Activated T-cell treated with anti-CD3 and anti-CD28 coated beads, Interleukin-2, amount 50 U/mL, for 48 hours (primary cell): ENCODE data around the gene WNT3A.

Experiments used
- DNase-seq, 2 experiments: peaks; one replicate each; pipeline ENCODE4 v3.0.0-alpha.2; 2020

Gene WNT3A

DNA sequence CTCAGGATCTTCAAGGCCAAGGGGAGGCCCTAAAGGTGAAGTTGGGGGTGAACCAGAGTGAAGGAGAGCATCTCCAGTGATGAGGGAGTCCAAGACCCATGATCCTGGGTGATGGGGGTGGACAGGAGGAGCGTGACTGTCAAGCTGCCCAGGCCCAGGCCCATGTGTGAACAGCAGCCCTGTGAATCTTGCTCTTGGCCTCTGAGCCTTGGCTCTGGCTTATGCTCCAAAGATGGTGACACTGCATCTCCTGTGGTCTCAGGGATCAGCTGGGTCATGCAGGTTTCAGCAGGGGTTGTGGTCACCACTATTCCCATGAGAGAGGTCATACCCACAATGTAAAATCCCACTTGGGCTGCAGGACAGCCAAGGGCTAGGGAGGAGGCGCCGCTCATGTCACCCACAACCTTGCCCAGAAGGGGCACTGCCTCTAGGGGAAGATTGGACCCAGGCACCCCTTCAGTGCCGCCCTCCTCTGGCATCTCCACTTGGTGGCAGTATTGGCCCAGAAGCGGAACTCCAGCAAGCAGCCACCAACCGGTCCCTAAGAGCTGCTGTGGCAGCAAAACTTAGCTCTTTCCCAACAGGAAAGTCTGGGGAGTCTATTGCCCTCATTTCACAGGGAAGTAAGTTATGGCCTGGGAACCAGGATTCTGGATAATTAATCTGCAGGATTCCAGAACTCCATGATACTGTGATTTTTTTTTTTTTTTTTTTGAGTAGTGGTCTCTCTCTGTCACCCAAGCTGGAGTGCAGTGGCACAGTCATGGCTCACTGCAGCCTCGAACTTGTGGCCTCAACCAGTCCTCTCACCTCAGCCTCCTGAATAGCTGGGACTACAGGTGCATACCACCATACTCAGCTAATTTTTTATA lies 7.5 kb upstream of the WNT3A start:
- DNase-seq = peak; percentile 77 to 83

DNA sequence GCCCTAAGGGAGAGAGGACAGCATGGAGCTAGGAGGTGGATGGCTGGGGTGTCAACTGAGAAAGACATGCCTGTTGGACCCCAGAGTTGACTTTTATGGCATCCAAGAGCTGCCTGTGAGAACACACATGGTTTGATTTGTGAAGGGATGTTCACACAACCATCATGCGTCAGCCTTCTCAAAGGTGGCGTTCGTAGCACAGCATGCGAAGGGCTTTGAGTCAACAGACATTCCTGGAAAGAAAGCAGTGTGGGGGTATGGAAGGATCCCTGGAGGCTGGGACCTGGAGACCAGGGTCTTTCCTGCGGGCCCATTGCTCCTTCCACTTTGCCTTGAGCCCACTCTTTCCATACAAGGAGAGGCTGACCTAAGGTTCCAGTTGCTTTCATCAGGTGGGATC lies 6.4 kb upstream of the WNT3A start:
- no peak for DNase-seq

DNA sequence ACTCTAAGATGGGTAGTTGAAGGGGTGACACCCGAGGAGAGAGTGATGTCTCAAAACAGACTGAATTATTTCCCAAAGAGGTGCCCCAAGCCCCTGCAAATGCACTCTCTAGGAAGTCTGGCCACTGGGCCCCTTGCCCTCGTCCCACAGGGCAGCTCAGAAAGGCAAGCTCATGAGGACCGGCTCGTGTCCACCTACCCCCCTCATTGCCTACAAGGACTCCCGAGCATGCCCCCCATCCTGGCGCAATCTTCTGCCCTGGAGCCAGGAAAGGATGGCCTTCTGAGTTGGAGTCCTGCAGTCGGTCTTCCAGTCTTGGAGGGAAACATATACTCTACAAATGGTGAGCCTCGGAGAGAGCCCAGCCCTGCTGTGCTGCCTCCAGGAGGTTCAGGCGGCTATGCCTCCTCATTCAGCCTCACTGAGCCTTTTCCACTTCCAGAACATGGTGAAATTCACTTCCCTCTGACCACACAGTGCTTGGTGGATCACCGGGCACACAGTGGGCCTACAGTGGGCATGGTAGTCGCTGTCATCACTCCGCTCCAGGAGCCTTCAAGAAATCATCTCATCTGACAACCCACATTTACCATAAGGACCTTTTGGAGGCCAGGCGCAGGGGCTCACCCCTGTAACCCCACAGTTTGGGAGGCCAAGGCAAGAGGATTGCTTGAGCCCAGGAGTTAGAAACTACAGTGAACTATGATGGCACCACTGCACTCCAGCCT lies 5.8 kb upstream of the WNT3A start:
- DNase-seq = no peak

DNA sequence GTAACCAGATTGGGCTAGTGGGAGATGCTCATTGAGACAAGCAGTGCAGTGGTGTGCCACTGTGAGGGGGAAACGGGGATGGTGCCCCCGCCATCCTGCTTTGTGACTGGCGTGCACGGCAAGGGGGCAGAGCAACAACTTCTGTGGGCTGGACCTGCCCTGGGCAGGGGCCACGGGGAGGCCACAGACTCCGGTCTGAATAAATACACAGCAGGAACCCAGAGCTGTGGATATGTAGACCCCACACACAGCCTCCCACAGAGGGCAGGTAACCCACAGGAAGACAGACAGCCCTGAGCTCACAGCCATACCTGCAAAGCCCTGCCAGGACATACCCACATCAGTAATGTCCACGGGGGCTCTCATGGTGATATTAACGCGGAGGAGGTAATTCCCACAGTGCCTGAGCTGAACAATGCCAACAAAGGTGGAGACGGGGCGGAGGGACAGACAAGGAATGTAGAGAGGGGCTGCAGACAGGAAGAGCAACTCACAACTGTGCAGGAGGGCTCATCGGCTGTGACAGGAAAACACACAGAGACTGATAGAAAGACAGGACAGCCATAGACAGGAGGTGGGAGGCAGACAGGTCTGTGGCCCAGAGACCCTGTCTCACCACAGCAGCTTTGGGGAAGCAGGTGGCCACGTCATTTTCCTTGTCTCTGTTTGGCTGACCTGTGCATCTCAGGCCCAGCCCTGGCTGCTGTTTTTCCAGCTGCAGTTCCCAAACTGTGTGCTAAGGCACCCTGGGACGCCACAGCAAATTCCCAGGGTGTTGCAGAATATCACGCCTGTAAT lies 4.9 kb upstream of the WNT3A start:
- DNase-seq = no peak

DNA sequence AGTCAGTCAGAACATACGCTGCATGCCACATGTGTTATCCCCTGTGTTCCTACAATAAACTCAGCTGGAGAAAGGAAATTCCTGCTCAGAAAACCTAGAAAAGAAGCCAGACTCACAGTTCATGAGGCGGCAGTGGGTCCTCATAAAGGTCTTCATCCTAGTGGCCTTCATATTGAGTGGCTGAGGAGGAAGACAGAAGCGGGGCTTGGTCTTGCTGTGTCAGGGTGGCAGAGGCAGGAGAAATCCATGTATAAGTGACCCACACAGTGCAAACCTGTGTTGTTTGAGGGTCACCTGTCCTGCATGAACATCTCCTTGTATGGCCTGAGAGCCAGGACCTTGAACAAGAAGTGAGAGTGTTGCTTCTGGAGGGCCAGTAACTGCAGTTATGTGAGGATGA lies 4.0 kb upstream of the WNT3A start:
- DNase-seq = no peak

DNA sequence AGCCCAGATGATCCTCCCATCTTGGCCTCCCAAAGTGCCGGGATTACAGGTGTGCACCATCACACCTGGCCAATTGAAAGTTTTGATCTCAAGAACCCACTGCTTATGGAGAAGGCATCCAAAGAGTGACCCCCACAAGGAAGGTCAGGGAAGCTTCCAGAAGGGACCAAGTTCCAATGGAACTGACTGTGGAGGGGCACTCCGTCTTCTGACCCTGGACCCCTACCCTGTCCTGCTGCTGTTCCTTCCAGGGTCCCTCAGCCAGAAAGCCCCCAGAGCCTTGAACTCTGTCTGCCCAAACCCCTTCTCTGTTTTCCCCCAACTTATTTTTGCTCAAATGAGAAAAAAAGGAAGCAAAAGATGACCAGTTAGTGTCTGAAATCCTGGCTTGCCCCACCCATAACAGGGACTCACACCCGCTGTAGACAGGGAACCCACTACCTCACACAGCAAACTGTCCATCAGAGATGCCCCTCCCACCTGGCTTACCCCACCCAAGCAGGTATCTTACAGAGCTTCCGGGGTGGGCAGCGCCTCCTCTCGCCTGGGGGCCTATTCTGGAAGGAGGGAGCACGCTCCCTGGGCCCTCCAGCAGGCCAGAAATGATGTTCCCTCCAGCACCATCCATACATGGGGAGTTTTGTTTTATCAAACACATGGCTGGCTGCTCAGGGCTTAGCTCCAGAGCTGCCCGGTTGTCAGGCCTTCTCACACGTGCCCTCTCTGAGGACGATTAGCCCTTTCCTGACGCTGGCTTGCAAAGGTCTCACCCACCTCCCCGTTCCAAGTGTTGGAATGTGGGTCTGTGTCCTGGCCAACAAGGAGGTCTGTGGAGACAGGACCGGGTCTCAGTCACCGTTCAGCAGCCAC lies 3.1 kb upstream of the WNT3A start:
- DNase-seq = no peak

DNA sequence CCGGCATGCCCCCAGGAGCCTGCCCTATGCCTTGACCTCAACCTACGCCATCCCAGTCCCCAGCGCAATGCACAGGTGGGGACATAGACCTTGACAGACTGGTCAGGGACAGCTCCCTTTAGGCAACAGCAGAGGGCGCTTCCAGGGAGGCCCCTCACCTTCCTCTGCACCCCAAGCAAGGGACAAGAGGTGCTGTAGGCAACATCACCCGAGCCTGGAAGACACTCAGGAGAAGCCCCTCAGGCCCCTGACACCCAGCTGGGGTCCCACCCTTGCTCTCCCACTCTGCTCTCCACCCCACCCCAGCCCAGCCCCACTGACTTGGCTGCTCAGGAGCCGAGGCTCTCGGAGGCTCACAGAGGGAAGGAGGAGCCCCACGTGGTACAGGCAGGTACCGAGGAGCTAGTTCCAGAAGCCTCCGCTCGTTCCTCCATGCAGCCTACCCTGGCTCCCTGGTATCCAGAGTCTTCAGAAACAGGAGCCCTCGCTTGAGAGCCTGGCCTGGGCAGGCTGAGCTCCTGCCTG lies 2.4 kb upstream of the WNT3A start:
- DNase-seq = peak; percentile 35 to 43

DNA sequence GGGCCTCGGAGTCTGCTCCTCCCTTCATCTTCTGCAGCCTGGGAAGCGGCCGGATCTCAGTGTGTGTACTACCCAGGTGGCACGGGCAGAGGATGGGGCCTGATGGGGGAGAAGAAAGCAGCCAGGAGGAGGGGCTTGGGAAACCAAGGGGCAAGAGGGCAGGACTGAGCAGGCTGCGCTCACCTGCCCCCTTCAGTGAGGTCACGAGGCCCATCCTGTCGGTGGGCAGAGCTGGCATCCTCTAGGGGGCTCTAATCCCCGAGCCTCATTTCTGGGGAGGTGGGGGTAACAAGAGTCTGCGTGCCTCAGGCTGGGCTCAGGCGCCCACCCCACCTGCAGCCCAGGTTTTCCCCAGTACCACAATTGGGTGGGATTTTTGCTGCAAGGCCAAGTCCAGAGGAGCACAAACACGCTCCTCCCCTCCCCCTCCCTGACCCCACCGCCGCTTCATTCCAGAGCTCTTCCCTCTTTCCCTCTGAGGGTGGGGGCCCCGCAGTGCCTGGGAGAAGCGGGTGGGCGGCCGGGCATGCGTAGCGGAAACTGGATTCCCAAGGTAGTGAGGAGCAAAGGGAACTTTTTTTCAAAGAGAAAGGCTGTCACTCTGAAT lies 1.8 kb upstream of the WNT3A start:
- DNase-seq = no peak

DNA sequence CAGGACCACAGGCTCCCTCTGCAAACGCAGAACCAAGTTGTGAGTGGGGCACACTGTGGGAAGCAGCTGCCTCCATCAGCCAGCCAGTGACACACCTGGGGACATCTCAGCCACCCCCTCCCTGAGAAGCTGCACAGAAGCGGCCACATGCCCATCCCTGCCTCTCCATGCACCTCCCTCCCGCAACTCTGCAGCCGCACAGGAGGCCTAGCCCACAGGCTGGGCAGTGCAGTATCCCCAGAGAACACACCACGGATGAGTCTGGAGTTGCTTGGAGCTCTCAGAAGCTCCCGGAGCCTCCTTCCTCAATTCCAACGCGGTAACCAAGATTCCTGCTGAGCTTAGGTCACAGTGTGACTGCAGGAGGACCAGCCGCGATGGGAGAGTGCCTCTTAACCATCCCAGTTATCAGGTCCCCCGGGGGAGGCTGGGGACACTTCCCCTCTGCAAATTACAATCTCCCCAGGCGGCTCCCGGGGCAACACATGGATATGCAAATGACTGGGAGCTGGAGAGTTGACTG lies 1.2 kb upstream of the WNT3A start:
- no peak for DNase-seq

DNA sequence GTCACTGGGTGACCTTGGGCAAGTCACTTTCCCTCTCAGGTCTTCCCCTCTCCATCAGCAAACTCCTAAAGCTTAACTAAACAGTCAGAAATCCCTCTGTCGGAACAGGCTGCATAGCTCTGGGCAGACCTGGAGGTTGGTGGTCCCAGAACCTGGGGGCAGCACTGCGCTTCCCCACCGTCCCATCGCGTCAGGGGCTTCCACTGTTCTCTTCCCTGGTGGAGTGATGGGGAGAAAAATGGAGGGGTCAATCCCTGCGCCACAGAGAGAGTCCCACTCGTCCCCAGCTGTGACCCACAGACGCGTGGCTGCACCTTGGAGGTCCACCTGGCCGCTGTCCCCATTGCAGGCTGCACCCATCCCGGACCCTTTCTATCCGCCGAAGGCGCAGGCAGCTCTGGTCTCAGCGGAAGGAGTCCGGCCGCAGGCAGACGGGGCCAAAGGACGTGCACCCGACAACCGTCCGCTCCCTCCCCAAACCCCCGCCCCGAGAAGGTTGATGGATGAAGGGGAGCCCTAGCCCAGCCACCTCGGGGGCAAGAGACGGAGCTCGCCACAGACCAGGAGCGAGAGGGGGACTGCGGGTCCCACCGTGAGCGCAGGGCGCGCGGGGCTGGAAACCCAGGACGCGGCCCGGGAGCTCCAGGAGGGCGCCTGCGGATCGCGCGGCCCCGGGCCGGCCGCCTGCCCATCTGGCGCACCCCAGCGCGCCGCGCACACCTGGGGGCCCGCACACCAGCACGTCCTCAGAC lies 588 bp upstream of the WNT3A start:
- no peak for DNase-seq

DNA sequence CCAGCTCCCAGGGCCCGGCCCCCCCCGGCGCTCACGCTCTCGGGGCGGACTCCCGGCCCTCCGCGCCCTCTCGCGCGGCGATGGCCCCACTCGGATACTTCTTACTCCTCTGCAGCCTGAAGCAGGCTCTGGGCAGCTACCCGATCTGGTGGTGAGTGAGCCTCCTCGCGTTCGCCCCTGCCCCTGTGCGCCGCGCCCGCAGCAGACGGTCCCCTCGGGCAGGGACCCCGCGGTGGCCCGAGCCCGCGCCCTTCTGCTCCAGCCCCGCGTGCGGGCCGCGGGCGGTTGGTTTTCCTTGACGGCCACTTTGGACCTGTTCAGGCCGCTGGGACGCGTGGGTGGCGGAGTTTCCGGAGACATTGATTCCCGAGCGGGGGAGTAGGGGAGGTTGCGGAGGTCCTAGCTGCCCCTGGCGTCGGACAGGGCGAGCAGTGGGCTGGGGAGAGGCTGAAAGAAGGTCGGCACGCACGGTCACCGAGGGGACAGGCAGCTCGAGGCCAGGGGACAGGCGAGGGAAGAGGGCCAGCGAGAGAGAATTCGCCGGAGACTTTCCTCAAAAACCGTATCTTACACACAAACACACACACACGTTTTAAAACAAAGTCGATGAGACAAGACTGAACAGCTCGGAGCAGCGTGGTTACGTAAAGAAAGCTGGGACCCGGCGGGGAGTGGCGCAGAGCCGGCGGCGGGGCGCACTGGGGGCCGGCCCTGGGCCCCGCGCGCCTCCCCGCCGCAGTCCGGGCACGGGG lies 427 bp downstream of the WNT3A start:
- no peak for DNase-seq

DNA sequence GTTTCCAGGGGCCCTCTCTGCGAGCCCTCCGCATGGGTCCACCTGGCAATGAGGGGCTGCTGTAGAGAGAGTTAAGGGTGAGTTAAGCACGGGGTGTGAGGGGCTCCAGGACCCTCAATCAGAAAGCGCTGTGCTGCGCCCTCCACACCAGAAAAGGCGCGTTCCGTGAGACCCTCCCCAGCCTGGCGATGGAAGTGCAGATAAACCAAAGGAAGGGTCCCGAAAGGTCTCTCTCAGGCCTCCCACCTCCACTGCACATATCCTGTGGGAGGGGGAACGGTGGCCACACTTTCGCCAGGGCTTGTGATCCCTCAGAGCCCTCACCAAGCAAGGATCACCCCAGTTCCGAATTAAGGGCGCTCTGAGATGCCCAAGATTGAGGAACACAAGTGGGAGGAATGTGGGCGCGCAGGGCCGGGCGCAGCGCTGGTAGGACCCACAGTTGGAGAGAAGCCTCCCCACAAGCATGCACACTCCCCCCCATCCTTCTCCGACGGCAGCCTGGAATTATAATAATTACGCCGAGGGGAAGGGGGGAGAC lies 1.1 kb downstream of the WNT3A start:
- DNase-seq = no peak

DNA sequence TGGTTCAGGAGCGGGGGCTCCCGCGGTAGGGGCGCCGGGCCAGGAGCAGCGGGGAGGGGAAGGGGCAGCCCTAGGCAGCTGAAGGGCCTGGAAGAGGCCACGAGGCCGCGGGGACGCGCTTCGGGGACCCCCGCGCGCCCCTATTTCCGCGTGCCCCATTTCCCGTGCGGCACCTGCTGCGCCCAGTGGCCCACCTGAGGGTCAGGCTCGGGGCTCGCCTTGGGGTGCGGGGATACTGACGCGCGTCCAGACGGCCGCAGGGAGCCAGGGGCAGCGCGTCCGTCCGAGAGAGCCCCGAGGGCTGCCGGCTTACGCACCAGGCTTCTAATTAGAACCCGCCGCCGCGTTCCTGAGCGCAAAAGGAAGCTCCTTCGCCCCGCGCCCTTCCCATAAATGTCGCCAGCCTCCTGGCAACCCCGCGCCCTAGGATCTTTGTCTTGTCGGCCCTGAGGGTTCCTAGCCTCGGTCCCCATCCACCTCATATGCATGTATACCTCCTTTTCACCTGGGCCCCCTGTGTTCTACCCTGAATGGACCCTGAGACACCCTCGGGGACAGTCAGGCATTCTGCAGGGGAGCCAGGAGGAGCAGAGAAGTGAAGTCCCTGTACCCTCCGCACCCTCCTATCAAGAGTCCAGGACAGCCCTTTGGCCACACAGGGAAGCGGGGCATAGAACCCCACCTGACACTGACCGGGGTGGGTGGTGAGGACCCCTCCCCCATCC lies 1.8 kb downstream of the WNT3A start:
- no peak for DNase-seq

DNA sequence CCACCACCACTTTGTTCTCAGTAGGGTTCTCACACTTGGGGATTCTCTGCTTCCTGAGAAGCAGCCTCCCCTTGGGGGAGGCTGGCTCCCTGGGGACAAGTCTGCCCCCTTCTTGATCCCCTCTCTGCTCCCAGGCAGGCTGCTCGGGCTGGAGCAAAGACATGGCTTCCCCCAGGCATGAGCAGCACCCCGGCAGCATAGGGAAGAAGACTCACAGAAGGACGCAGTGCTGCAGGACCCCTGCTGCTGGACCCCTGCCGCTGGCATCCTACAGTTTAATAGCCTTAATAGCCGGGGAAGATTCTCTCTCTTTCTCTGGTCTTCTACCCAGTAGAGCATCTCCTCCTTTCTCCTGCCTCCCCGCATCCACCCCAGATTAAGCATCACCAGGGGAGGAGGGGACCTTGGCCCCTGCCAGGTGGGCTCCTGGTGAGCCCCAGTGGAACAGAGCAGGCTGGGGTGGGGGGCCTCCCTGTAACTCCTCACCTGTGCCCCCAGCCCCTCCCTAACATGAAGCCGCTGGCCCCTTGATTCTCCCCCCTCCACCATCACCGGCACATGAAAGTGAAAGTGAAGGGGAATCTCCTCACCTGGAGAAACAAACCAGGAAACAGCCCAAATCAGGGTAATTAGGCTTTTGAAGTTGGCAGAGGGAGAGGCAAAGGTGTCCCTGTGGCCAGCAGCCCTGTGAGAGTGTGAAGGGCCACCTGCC lies 2.5 kb downstream of the WNT3A start:
- no peak for DNase-seq

DNA sequence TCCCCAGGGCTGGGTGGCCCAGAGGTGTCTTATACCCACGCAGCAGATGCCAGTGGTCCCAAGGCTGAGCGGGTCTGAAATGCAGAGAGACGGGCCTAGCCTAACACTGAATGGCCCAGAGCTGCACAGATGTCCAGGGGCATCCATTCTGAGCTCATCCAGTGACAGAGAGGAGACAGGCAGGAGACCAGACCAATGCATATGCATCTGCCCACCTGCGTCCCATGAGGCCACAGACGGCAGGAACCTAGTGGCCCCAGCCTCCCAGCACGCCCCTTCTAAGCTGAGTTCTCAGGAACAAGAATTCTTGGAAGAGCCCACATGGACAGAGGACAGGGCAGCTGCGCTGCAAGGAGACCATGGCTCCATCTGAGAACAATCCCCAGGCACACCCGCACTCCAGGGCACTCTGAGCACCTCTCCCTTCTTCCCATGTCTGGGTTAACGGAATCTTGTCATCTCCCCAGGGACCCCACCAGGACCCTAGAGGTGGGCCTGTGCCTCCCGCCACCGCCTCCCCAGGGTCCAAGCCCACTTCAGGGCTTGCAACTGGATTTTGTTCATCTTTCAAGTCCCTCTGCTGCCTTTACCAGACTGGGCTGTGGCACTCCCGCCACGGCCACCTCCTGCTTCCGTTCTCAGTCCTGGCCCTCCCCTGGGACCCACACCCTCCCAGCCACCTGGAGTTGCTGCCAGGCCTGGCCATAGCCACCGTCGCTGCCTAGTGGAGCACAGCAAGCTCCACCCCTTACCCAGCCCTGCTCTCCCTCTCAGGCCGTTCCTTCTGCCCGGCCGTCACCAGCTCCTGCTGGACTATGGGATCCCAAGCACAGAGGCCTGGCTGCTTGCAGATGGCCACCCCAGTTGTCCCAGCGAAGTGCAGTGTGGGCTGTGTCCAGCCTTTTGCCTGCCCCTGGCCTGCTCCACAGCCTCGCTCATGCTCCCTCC lies 3.3 kb downstream of the WNT3A start:
- DNase-seq = no peak

DNA sequence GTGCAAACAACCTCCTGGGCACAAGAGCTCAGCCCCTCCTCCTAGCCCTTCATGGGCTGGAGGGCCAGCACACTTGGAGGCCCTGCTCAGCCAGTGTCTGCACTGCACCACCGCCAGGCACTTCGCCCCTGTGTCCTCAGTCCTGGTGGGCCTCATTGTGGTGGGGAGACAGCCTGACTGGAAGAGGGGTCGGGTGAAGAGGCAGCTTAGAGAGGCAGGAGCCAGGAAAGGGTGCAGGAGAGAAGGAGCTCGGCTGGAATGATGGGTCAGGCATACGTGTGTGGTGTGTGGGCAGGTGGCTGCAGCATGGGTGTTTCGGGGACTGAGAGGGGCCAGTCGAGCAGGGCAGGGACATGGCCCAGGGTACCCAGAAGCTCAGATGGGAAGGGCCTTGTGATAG lies 4.1 kb downstream of the WNT3A start:
- DNase-seq = no peak

DNA sequence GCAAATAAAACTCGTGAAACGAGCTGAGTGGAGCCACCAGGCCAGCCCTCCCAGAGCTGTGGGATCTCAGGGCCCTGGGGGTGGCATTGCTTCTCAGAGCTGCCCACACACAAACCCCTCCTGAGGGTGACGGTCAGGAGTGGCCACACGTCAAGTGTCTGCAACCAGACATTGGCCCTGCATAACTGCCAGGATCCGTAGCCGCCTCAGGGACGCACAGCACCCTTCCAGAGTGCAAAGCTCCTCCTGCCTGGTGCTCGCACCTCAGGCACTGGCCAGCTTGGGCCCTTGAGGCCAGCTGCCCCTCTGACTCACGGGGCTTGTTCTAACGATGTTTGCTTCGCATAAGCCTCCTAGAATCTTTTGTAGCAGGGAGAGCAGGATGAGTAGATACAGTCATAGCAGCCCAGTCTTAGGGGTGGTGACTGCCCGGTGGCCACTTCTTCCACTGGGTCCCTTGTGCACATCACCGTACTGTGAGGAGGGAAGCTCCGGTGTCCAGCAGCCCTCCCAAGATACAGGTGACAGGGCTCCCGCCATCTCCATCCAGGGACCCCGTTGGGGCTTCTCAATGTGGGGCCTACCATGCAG lies 5.0 kb downstream of the WNT3A start:
- no peak for DNase-seq
